Measurements from ENCODE around the gene ZNF106.

DNA sequence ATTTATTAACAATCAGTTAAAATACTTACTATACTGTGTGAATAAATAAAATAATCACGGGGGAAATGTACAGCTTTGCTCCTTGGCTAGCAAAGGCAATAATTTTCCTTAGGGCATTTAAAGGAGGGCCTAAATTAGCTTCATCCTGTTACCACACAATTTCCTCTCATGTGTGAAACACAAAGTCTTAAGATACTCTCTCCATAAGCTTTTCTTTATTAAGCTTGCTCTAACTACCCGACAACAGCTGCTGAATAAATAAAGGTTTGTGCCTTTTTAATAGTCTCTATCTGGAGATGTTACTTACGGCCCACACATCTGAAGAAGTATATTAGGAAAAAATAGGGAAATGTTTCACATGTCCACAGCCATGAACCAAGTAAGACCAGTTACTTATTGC lies 29.7 kb downstream of the ZNF106 start:
- TF ChIP-seq REST (IDR thresholded peaks at IDR 0.05; ENCODE audit: low read depth) (no peak), CTCF (IDR thresholded peaks at IDR 0.05 in 2 of 3, conservative IDR thresholded peaks at IDR 0.05 in 1 of 3; ENCODE audit: borderline replicate concordance in 1 of 3, insufficient read depth in 1 of 3, low read depth in 2 of 3, low read length in 2 of 3) (no peak), SRF (IDR thresholded peaks at IDR 0.05; ENCODE audit: low read depth) (no peak), POLR2A (IDR thresholded peaks at IDR 0.05; ENCODE audit: borderline replicate concordance, extremely low read depth, insufficient read depth, insufficient read length) (no peak), EZH2 (IDR thresholded peaks at IDR 0.05) (no peak), MAX (IDR thresholded peaks at IDR 0.05) (no peak), POLR2AphosphoS5 (IDR thresholded peaks at IDR 0.05; ENCODE audit: low read depth, low read length) (no peak), SP1 (IDR thresholded peaks at IDR 0.05; ENCODE audit: low read depth) (no peak), FOSL1 (IDR thresholded peaks at IDR 0.05; ENCODE audit: low read depth) (no peak), YY1 (IDR thresholded peaks at IDR 0.05; ENCODE audit: extremely low read depth, insufficient replicate concordance, low read depth, low read length) (no peak)
